Prostate gland (tissue), 2 donors: ENCODE measurements around the gene SAP30BP.

ENCODE experiments used
- CTCF ChIP-seq, 4 experiments: fragments of 200-600 bp in 2 of 4; fragments of 450-650 bp in 2 of 4; sonication (generic) in 2 of 4; IDR thresholded peaks; 1 replicate in 3 of 4; 2 replicates in 1 of 4; pipeline ENCODE4 v1.5.1; 2016 to 2019; ENCODE audit warnings: antibody characterized with exemption in 4 of 4, mild to moderate bottlenecking in 2 of 4, moderate library complexity in 2 of 4
- POLR2A ChIP-seq: fragments of 450-650 bp; IDR thresholded peaks from one replicate; pipeline ENCODE4 v1.6.1; 2016; ENCODE audit warnings: antibody characterized with exemption, mild to moderate bottlenecking
- POLR2AphosphoS5 ChIP-seq: sonication (generic); formaldehyde crosslinking; IDR thresholded peaks from one replicate; pipeline ENCODE4 v1.6.1; 2017; ENCODE audit warnings: antibody characterized with exemption

- TF ChIP-seq CTCF (IDR thresholded peaks at IDR 0.05) (no peak), POLR2AphosphoS5 (no peak), POLR2A (no peak)
Measured at GRCh38 chr17:75703191-75703590, 36.1 kb downstream of the SAP30BP start.
